Superior temporal gyrus (tissue), 1 donor: ENCODE results near the gene RUNX3.

ENCODE experiments used
- DNase-seq: peaks from one replicate; pipeline ENCODE4 v3.0.0-alpha.2; 2016; ENCODE audit errors: extremely low spot score

RUNX3 gene

GRCh38 chr1:24963099-24963872 is 33.2 kb upstream of the RUNX3 start:
- no peak for DNase-seq

- no peak for DNase-seq
Observed at GRCh38 chr1:24961961-24962861, 32.1 kb upstream of the RUNX3 start.

GRCh38 chr1:24961334-24961733 is 31.3 kb upstream of the RUNX3 start:
- DNase-seq: no peak

GRCh38 chr1:24960071-24960801 is 30.2 kb upstream of the RUNX3 start:
- DNase-seq: no peak

GRCh38 chr1:24959623-24959975 is 29.5 kb upstream of the RUNX3 start:
- DNase-seq: no peak

- DNase-seq: no peak
Observed at GRCh38 chr1:24958766-24959622, 28.9 kb upstream of the RUNX3 start.

GRCh38 chr1:24957808-24958752 is 28.0 kb upstream of the RUNX3 start:
- no peak for DNase-seq

- no peak for DNase-seq
Observed at GRCh38 chr1:24957016-24957807, 27.1 kb upstream of the RUNX3 start.

GRCh38 chr1:24955779-24956365 is 25.8 kb upstream of the RUNX3 start:
- DNase-seq: no peak

GRCh38 chr1:24955161-24955560 is 25.1 kb upstream of the RUNX3 start:
- no peak for DNase-seq

- no peak for DNase-seq
Observed at GRCh38 chr1:24954631-24955030, 24.6 kb upstream of the RUNX3 start.

- no peak for DNase-seq
Observed at GRCh38 chr1:24954022-24954421, 23.9 kb upstream of the RUNX3 start.

GRCh38 chr1:24952413-24952841 is 22.4 kb upstream of the RUNX3 start:
- no peak for DNase-seq

- no peak for DNase-seq
Observed at GRCh38 chr1:24951810-24952412, 21.8 kb upstream of the RUNX3 start.

GRCh38 chr1:24951337-24951736 is 21.3 kb upstream of the RUNX3 start:
- DNase-seq: no peak

GRCh38 chr1:24949331-24949881 is 19.3 kb upstream of the RUNX3 start:
- no peak for DNase-seq

- no peak for DNase-seq
Observed at GRCh38 chr1:24948079-24948827, 18.2 kb upstream of the RUNX3 start.
